ENCODE results near the gene COL5A1. TPM values are rescaled to one million over a fixed set of nuclear protein-coding genes. Genes with fewer than 3 reads are reported as not detected.

Gene COL5A1
- total RNA-seq, 1 experiment from 2014 or later: 9.5 TPM

- no peak overlapping the region for H3K27ac ChIP-seq (ENCODE audit: insufficient read length, low read depth, low read length)
- Mint-ChIP-seq H3K4me1 (peaks cover 8 to 9% of the 10 kb centered on the region in 2 experiments; a peak in 3 of 4 replicates), H3K4me3 (no peak overlapping the region), H3K27me3 (ENCODE audit: low read depth) (no peaks in the 10 kb centered on the region; the same call in none of the 2 replicates), H3K27ac (no peak overlapping the region; a peak in 1 of 7 replicates), H3K36me3 (ENCODE audit: insufficient read depth in 1 of 3, low read depth in 3 of 3) (peaks cover 2 to 21% (median 10%) of the 10 kb centered on the region in 3 experiments), H3K9me3 (peaks cover 7 to 17% of the 10 kb centered on the region in 2 experiments; a peak in 4 of 5 replicates)
- no peak overlapping the region for H2BK15ac ChIP-seq (ENCODE audit: low read depth, low read length)
- no peak overlapping the region for H3K9ac ChIP-seq (ENCODE audit: extremely low read depth, insufficient read length, low read length)
- no peak overlapping the region for H3K56ac ChIP-seq (ENCODE audit: insufficient read length, low read depth, low read length)
- H2BK120ac ChIP-seq (ENCODE audit: low read depth, low read length, poor library complexity, severe bottlenecking): no peak overlapping the region
- no peaks in the 10 kb centered on the region for H3K23me2 ChIP-seq (ENCODE audit: insufficient read length, low read depth, low read length, poor library complexity, severe bottlenecking)
- no peak overlapping the region for H3K4ac ChIP-seq (ENCODE audit: low read depth, low read length)
- no peak overlapping the region for H3K14ac ChIP-seq (ENCODE audit: insufficient read depth, low read length)
- no peak overlapping the region for H4K5ac ChIP-seq (ENCODE audit: insufficient read length, low read depth, low read length)
- no peak overlapping the region for H3K4me2 ChIP-seq (ENCODE audit: insufficient read depth, insufficient read length, low read length)
- peaks cover 4% of the 10 kb centered on the region for H3K9me3 ChIP-seq (ENCODE audit: control insufficient read depth, low read depth, low read length)
- H2BK20ac ChIP-seq (ENCODE audit: low read depth, low read length, poor library complexity, severe bottlenecking): no peak overlapping the region
- no peak overlapping the region for H3K23ac ChIP-seq (ENCODE audit: insufficient read length, low read depth, low read length)
- no peaks in the 10 kb centered on the region for H3K27me3 ChIP-seq (ENCODE audit: insufficient read depth, low read length)
- no peaks in the 10 kb centered on the region for H3K79me2 ChIP-seq (ENCODE audit: insufficient read depth, low read length)
- no peaks in the 10 kb centered on the region for H3K79me1 ChIP-seq (ENCODE audit: insufficient read depth, low read depth, low read length, poor library complexity, severe bottlenecking)
- no peak overlapping the region for H3K18ac ChIP-seq (ENCODE audit: insufficient read length, low read depth, low read length)
- no peak overlapping the region for H4K8ac ChIP-seq (replicated peaks; ENCODE audit: insufficient read length, low read depth, low read length)
- no peak overlapping the region for H2AFZ ChIP-seq (ENCODE audit: low read length)
- no CpG with 5 or more reads among the region's 10 CpGs for WGBS (ENCODE audit: extremely low coverage, insufficient read length, low lambda C conversion rate)
- TF ChIP-seq CTCF (conservative IDR thresholded peaks at IDR 0.05): no peak
- H4K91ac ChIP-seq (ENCODE audit: insufficient read length, low read depth, low read length): no peak overlapping the region
- no peak overlapping the region for H2AK5ac ChIP-seq (ENCODE audit: insufficient read length, low read length)
- no peak for DNase-seq
- H2BK12ac ChIP-seq (ENCODE audit: insufficient read length, low read depth, low read length): no peak overlapping the region
- no peak overlapping the region for H2BK5ac ChIP-seq (ENCODE audit: insufficient read length, low read length)
- no peaks in the 10 kb centered on the region for H4K20me1 ChIP-seq (ENCODE audit: control insufficient read depth, insufficient read depth, insufficient read length)
- no peak overlapping the region for H3T11ph ChIP-seq (ENCODE audit: low read length)
- H3K4me1 ChIP-seq (ENCODE audit: insufficient read depth, low read length): no peaks in the 10 kb centered on the region
Observed at GRCh38 chr9:134663084-134663483, 21.5 kb downstream of the COL5A1 start.
